IMR-90 (cell line): ENCODE data around the gene CARMIL1. TPM values are rescaled to one million over a fixed set of nuclear protein-coding genes. Genes with fewer than 3 reads are reported as not detected.

Experiments used
- ATAC-seq: fragments of 200-7000 bp; cut with Tn5 transposase; 2 replicates; pipeline ENCODE4 v1.9.1; 2020; ENCODE audit warnings: low read depth, mild to moderate bottlenecking, moderate library complexity
- BruUV-seq: library from RNA; stranded (reverse); fragments of 400-500 nt; replicated peaks from 2 replicates; lab custom pipeline; 2021; lab: Mats Ljungman, UMichigan
- CTCF ChIA-PET: fragments of 300-600 bp; formaldehyde crosslinking; extraction: SDS; loops from one replicate; lab custom pipeline; 2021; ENCODE audit warnings: antibody characterized with exemption; lab: Yijun Ruan, JAX
- POLR2A ChIA-PET: fragments of 300-600 bp; sonication (Branson Sonifier 250); formaldehyde crosslinking; loops from one replicate; lab custom pipeline; 2022; ENCODE audit warnings: antibody characterized with exemption; ENCODE audit not compliant: unreplicated experiment; lab: Charles Lee
- DNase-seq: peaks from one replicate; pipeline ENCODE4 v3.0.0; 2013
- H2AFZ ChIP-seq: replicated peaks from 2 replicates; pipeline ENCODE3; 2013; ENCODE audit warnings: low read length, mild to moderate bottlenecking; ENCODE audit not compliant: poor library complexity
- H2AK5ac ChIP-seq: 2 replicates; pipeline ENCODE4 v1.6.1; 2013; ENCODE audit warnings: low read depth, low read length, inconsistent platforms
- H2AK9ac ChIP-seq: replicated peaks from 2 replicates; pipeline ENCODE3; 2013; ENCODE audit warnings: mild to moderate bottlenecking, low read depth, low read length, moderate library complexity; ENCODE audit not compliant: poor library complexity
- H2BK120ac ChIP-seq: 2 replicates; pipeline ENCODE4 v1.6.1; 2013; ENCODE audit warnings: low read depth, low read length, inconsistent platforms
- H2BK15ac ChIP-seq: 3 replicates; pipeline ENCODE4 v1.6.1; 2013; ENCODE audit warnings: low read depth, low read length, inconsistent platforms
- H2BK20ac ChIP-seq: 2 replicates; pipeline ENCODE4 v1.6.1; 2013; ENCODE audit warnings: low read depth, mild to moderate bottlenecking, inconsistent platforms, low read length, moderate library complexity
- H2BK5ac ChIP-seq: 2 replicates; pipeline ENCODE4 v1.6.1; 2013; ENCODE audit warnings: mild to moderate bottlenecking, low read depth, low read length, inconsistent platforms; ENCODE audit not compliant: poor library complexity, severe bottlenecking
- H3K14ac ChIP-seq: replicated peaks from 2 replicates; pipeline ENCODE4 v1.6.1; 2013; ENCODE audit warnings: low read depth, low read length, inconsistent platforms
- H3K18ac ChIP-seq: 2 replicates; pipeline ENCODE4 v1.6.1; 2013; ENCODE audit warnings: low read depth, low read length, control low read depth
- H3K23ac ChIP-seq: 2 replicates; pipeline ENCODE4 v1.6.1; 2013; ENCODE audit warnings: low read depth, low read length, inconsistent platforms
- H3K27ac ChIP-seq: 2 replicates; pipeline ENCODE4 v1.5.1; 2013; ENCODE audit warnings: mild to moderate bottlenecking, control low read depth, low read length; ENCODE audit not compliant: insufficient read depth
- H3K27me3 ChIP-seq: 2 replicates; pipeline ENCODE4 v1.6.1; 2013; ENCODE audit warnings: low read length; ENCODE audit not compliant: control insufficient read depth, insufficient read depth
- H3K36me3 ChIP-seq: 2 replicates; pipeline ENCODE4 v1.6.1; 2013; ENCODE audit warnings: low read length, mixed read lengths; ENCODE audit not compliant: control insufficient read depth, insufficient read depth
- H3K4ac ChIP-seq: 2 replicates; pipeline ENCODE4 v1.6.1; 2013; ENCODE audit warnings: low read depth, low read length, inconsistent platforms
- H3K4me1 ChIP-seq: 2 replicates; pipeline ENCODE4 v1.6.1; 2013; ENCODE audit warnings: low read length, mixed read lengths; ENCODE audit not compliant: control insufficient read depth, insufficient read depth
- H3K4me2 ChIP-seq: 2 replicates; pipeline ENCODE4 v1.6.1; 2013; ENCODE audit warnings: low read depth, mild to moderate bottlenecking, control low read depth, low read length, moderate library complexity
- H3K4me3 ChIP-seq: 2 replicates; pipeline ENCODE4 v1.5.1; 2013; ENCODE audit warnings: low read depth, mild to moderate bottlenecking, control low read depth, low read length, moderate library complexity; ENCODE audit not compliant: insufficient read depth
- H3K56ac ChIP-seq: 2 replicates; pipeline ENCODE4 v1.6.1; 2013; ENCODE audit warnings: low read length, inconsistent platforms; ENCODE audit not compliant: insufficient read depth; ENCODE audit errors: extremely low read depth
- H3K79me1 ChIP-seq, 2 experiments: 2 replicates each; pipeline ENCODE4 v1.6.1; 2013; ENCODE audit warnings: low read length in 2 of 2, inconsistent platforms in 1 of 2, low read depth in 1 of 2
- H3K9ac ChIP-seq: 2 replicates; pipeline ENCODE4 v1.6.1; 2013; ENCODE audit warnings: low read depth, low read length, control low read depth
- H3K9me1 ChIP-seq: 2 replicates; pipeline ENCODE4 v1.6.1; 2013; ENCODE audit warnings: low read length, inconsistent platforms; ENCODE audit not compliant: insufficient read depth
- H3K9me3 ChIP-seq: 2 replicates; pipeline ENCODE4 v1.6.1; 2013; ENCODE audit warnings: low read length; ENCODE audit not compliant: control insufficient read depth, insufficient read depth
- H4K20me1 ChIP-seq: 2 replicates; pipeline ENCODE4 v1.6.1; 2013; ENCODE audit warnings: low read length, inconsistent platforms; ENCODE audit not compliant: insufficient read depth
- H4K5ac ChIP-seq: 2 replicates; pipeline ENCODE4 v1.6.1; 2013; ENCODE audit warnings: mild to moderate bottlenecking, low read depth, low read length, control low read depth
- H4K8ac ChIP-seq, 2 experiments: 2 replicates each; pipeline ENCODE4 v1.6.1; 2013; ENCODE audit warnings: low read depth in 2 of 2, low read length in 2 of 2, control low read depth in 1 of 2, inconsistent platforms in 1 of 2
- H4K91ac ChIP-seq: 2 replicates; pipeline ENCODE4 v1.6.1; 2013; ENCODE audit warnings: low read depth, low read length, inconsistent platforms; ENCODE audit not compliant: insufficient read depth
- BHLHE40 ChIP-seq: fragments of 150-350 bp; IDR thresholded peaks from 2 replicates; pipeline ENCODE4 v1.6.1; 2016; ENCODE audit warnings: mild to moderate bottlenecking, low read depth, low read length
- CEBPB ChIP-seq: IDR thresholded peaks from 2 replicates; pipeline ENCODE4 v1.6.1; 2012; ENCODE audit warnings: low read depth, low read length, improper control_type of control experiment
- CHD1 ChIP-seq: IDR thresholded peaks from 2 replicates; pipeline ENCODE4 v1.6.1; 2012; ENCODE audit warnings: low read depth, low read length, improper control_type of control experiment
- CTCF ChIP-seq: conservative IDR thresholded peaks from 2 replicates; pipeline ENCODE4 v1.5.1; 2012; ENCODE audit warnings: mild to moderate bottlenecking, low read depth, low read length, improper control_type of control experiment
- FOS ChIP-seq: fragments of 150-350 bp; IDR thresholded peaks from 2 replicates; pipeline ENCODE4 v1.6.1; 2016; ENCODE audit warnings: low read depth, low read length
- MXI1 ChIP-seq: IDR thresholded peaks from 2 replicates; pipeline ENCODE4 v1.6.1; 2012; ENCODE audit warnings: low read depth, mild to moderate bottlenecking, low read length, moderate library complexity, borderline replicate concordance
- NFE2L2 ChIP-seq: fragments of 150-350 bp; IDR thresholded peaks from 2 replicates; pipeline ENCODE4 v1.6.1; 2016; ENCODE audit warnings: low read depth, mild to moderate bottlenecking, low read length
- RAD21 ChIP-seq: IDR thresholded peaks from 2 replicates; pipeline ENCODE4 v1.6.1; 2012; ENCODE audit warnings: low read length, improper control_type of control experiment
- RCOR1 ChIP-seq: IDR thresholded peaks from 2 replicates; pipeline ENCODE4 v1.6.1; 2012; ENCODE audit warnings: mild to moderate bottlenecking, low read length, improper control_type of control experiment; ENCODE audit not compliant: insufficient replicate concordance
- RFX5 ChIP-seq: IDR thresholded peaks from 2 replicates; pipeline ENCODE4 v1.8.0; 2012; ENCODE audit warnings: low read depth, mild to moderate bottlenecking, low read length, moderate library complexity
- USF2 ChIP-seq: fragments of 150-350 bp; IDR thresholded peaks from 2 replicates; pipeline ENCODE4 v1.6.1; 2017; ENCODE audit warnings: mild to moderate bottlenecking, antibody characterized with exemption, low read length, low read depth
- WGBS, 2 experiments: methylation state at CpG; one replicate each; pipeline versions ENCODE4 v1.1.5 to v1.1.7; 2013; ENCODE audit warnings: missing lambda C conversion rate in 2 of 2; ENCODE audit not compliant: insufficient read length in 1 of 2; ENCODE audit errors: extremely low coverage in 2 of 2; 5-methylcytosine and 5-hydroxymethylcytosine counted together
- dilution Hi-C: fragments of 300-500 bp; cut with HindIII; formaldehyde crosslinking; loops from one replicate; pipeline ENCODE4 v1.14.3; 2018; ENCODE audit warnings: low sequenced_read_pairs; ENCODE audit not compliant: unreplicated experiment
- in situ Hi-C: fragments of 300-500 bp; cut with MboI; formaldehyde crosslinking; loops from 3 replicates; pipeline ENCODE4 v1.14.3; 2019; ENCODE audit warnings: low sequenced_read_pairs, inconsistent platforms, mixed read lengths
- intact Hi-C: fragments of 100-400 bp; cut with micrococcal nuclease; formaldehyde crosslinking; loops from 2 replicates; pipeline ENCODE4 v1.10.0; 2022
- polyA plus RNA-seq, 3 experiments: library from polyadenylated mRNA; depleted of rRNA; stranded (reverse); fragments of >200 nt; gene quantifications; 2 replicates each; pipeline ENCODE4 v1.2.3, GENCODE V29; 2012; ENCODE audit warnings: low replicate concordance in 1 of 3
- total RNA-seq: library from RNA; depleted of rRNA; stranded (reverse); fragments of >200 nt; gene quantifications from 2 replicates; pipeline ENCODE4 v1.2.3, GENCODE V29; 2012

The CARMIL1 gene
- total and polyA plus RNA-seq, 2 of the 4 experiments (the other 2 are of a cell fraction) = 1.3 to 2.9 TPM

- dilution Hi-C loops = no loop called here
- intact Hi-C loops = no loop called here
- Histone ChIP-seq H3K9me1 (no peaks in the 10 kb centered on the region; the same call in 1 of the 2 replicates), H2AK5ac (no peak overlapping the region), H3K14ac (no peak overlapping the region), H2AFZ (no peak overlapping the region), H3K4me3 (no peak overlapping the region), H3K79me1 (no peaks in the 10 kb centered on the region), H4K8ac (no peak overlapping the region), H3K4me1 (no peaks in the 10 kb centered on the region), H4K5ac (no peak overlapping the region), H3K18ac (no peak overlapping the region), H3K9me3 (no peaks in the 10 kb centered on the region), H3K4ac (no peak overlapping the region), H2BK20ac (no peak overlapping the region), H4K91ac (no peak overlapping the region), H2BK120ac (no peak overlapping the region), H3K9ac (no peak overlapping the region), H3K36me3 (no peaks in the 10 kb centered on the region), H2BK5ac (no peak overlapping the region), H3K23ac (no peak overlapping the region), H2BK15ac (no peak overlapping the region), H2AK9ac (no peak overlapping the region), H4K20me1 (no peaks in the 10 kb centered on the region), H3K4me2 (no peak overlapping the region), H3K56ac (no peak overlapping the region), H3K27me3 (no peaks in the 10 kb centered on the region), H3K27ac (no peak overlapping the region)
- ATAC-seq = peak; percentile 61; the same call in 1 of the 2 replicates
- peak; percentile 1 for DNase-seq
- ChIA-PET POLR2A (interaction anchor here (0.6 kb wide), 1 partner anchor 13 kb away, joined by 3 read pairs; no protein-coding TSS in a partner anchor), CTCF (interaction anchor here (0.6 kb wide), 1 partner anchor 10 kb away, joined by 4 read pairs; no protein-coding TSS in a partner anchor)
- TF ChIP-seq RCOR1 (no peak), MXI1 (no peak), RAD21 (no peak), FOS (no peak), CEBPB (no peak), CHD1 (no peak), BHLHE40 (no peak), CTCF (no peak), USF2 (no peak), NFE2L2 (no peak), RFX5 (no peak)
- in situ Hi-C loops = no loop called here
- BruUV-seq = no TSS peak
- no CpG with 5 or more reads among the region's 2 CpGs for WGBS, 2 experiments
Measured at GRCh38 chr6:25596928-25597818, 318.0 kb downstream of the CARMIL1 start.
